KMS-11 (cell line): ENCODE measurements around the gene MYCN.
A peak's percentile ranks its signal among the peaks of the same experiment; 100 is the strongest.
"Not testable (repeated sequence)": the region's sequence is repeated elsewhere in the genome, so short reads cannot be mapped to it uniquely, and the experiment has no call there.

Experiments
- H2AFZ ChIP-seq: fragments of 200-600 bp; sonication (generic); 2 replicates; pipeline ENCODE4 v1.6.1; 2016; ENCODE audit warnings: antibody characterized with exemption, mixed run types, low read depth
- H3K27ac ChIP-seq: fragments of 200-600 bp; sonication (generic); 2 replicates; pipeline ENCODE4 v1.6.1; 2016; ENCODE audit warnings: mild to moderate bottlenecking, mixed run types
- H3K27me3 ChIP-seq: fragments of 200-600 bp; sonication (generic); 2 replicates; pipeline ENCODE4 v1.6.1; 2017; ENCODE audit warnings: mild to moderate bottlenecking, low read depth, mixed run types, moderate library complexity; ENCODE audit not compliant: insufficient read depth
- H3K36me3 ChIP-seq: fragments of 200-600 bp; sonication (generic); 2 replicates; pipeline ENCODE4 v1.6.1; 2017; ENCODE audit warnings: mild to moderate bottlenecking, mixed run types; ENCODE audit not compliant: insufficient read depth
- H3K4me1 ChIP-seq: fragments of 200-600 bp; sonication (generic); 2 replicates; pipeline ENCODE4 v1.6.1; 2016; ENCODE audit warnings: mild to moderate bottlenecking, low read depth, mixed run types; ENCODE audit not compliant: poor library complexity, severe bottlenecking
- H3K4me2 ChIP-seq: fragments of 200-600 bp; sonication (generic); 2 replicates; pipeline ENCODE4 v1.7.0; 2016; ENCODE audit warnings: mild to moderate bottlenecking, mixed run types
- H3K4me3 ChIP-seq: fragments of 200-600 bp; sonication (generic); IDR thresholded peaks from 2 replicates; pipeline ENCODE4 v1.6.1; 2017; ENCODE audit warnings: low read depth, low read length, mixed read lengths; ENCODE audit not compliant: insufficient read depth
- H3K79me2 ChIP-seq: fragments of 200-600 bp; sonication (generic); 2 replicates; pipeline ENCODE4 v1.6.1; 2016; ENCODE audit warnings: low read depth, mixed run types; ENCODE audit not compliant: insufficient read depth
- H3K9ac ChIP-seq: fragments of 200-600 bp; sonication (generic); 2 replicates; pipeline ENCODE4 v1.6.1; 2016; ENCODE audit warnings: mild to moderate bottlenecking, mixed run types
- H4K20me1 ChIP-seq: fragments of 200-600 bp; sonication (generic); 2 replicates; pipeline ENCODE4 v1.6.1; 2016; ENCODE audit warnings: mild to moderate bottlenecking, mixed run types; ENCODE audit not compliant: insufficient read depth
- CTCF ChIP-seq: fragments of 200-600 bp; sonication (generic); conservative IDR thresholded peaks from 2 replicates; pipeline ENCODE4 v1.6.1; 2017; ENCODE audit warnings: low read depth, mild to moderate bottlenecking, antibody characterized with exemption, low read length, moderate library complexity, mixed read lengths

MYCN gene

GRCh38 chr2:15907461-15908324, 32.7 kb upstream of the MYCN start:
- no peaks in the 10 kb centered on the region for H3K79me2 ChIP-seq
- H3K4me3 ChIP-seq, result no peak overlapping the region
- H2AFZ ChIP-seq, result no peak overlapping the region
- peak overlapping the region; percentile 3; the same call in 1 of the 2 replicates for H3K4me2 ChIP-seq
- H3K36me3 ChIP-seq, result no peaks in the 10 kb centered on the region
- H3K4me1 ChIP-seq, result peaks cover 27% of the 10 kb centered on the region
- no peak overlapping the region for H3K9ac ChIP-seq
- no peak for TF ChIP-seq CTCF
- no peaks in the 10 kb centered on the region for H4K20me1 ChIP-seq
- no peaks in the 10 kb centered on the region for H3K27me3 ChIP-seq
- no peak overlapping the region for H3K27ac ChIP-seq

GRCh38 chr2:15908371-15908770, 32.0 kb upstream of the MYCN start:
- no peak overlapping the region; the same call in 1 of the 2 replicates for H2AFZ ChIP-seq
- no peak overlapping the region for H3K27ac ChIP-seq
- H3K4me1 ChIP-seq, result peaks cover 33% of the 10 kb centered on the region
- no peak for TF ChIP-seq CTCF
- H3K4me2 ChIP-seq, result peak overlapping the region; percentile 3; the same call in 1 of the 2 replicates
- H4K20me1 ChIP-seq, result no peaks in the 10 kb centered on the region
- no peaks in the 10 kb centered on the region for H3K27me3 ChIP-seq
- no peak overlapping the region for H3K9ac ChIP-seq
- H3K36me3 ChIP-seq, result no peaks in the 10 kb centered on the region
- no peaks in the 10 kb centered on the region for H3K79me2 ChIP-seq
- no peak overlapping the region for H3K4me3 ChIP-seq

GRCh38 chr2:15909157-15909556, 31.2 kb upstream of the MYCN start:
- Histone ChIP-seq H3K36me3 (no peaks in the 10 kb centered on the region), H3K4me2 (no peak overlapping the region), H3K9ac (no peak overlapping the region), H3K4me3 (no peak overlapping the region), H3K4me1 (peaks cover 41% of the 10 kb centered on the region), H3K27ac (no peak overlapping the region), H2AFZ (no peak overlapping the region), H3K79me2 (no peaks in the 10 kb centered on the region), H4K20me1 (no peaks in the 10 kb centered on the region), H3K27me3 (no peaks in the 10 kb centered on the region)
- no peak for TF ChIP-seq CTCF

GRCh38 chr2:15909736-15910135, 30.6 kb upstream of the MYCN start:
- Histone ChIP-seq H3K4me3 (no peak overlapping the region), H3K27me3 (no peaks in the 10 kb centered on the region), H2AFZ (no peak overlapping the region), H3K4me1 (peaks cover 47% of the 10 kb centered on the region), H3K36me3 (no peaks in the 10 kb centered on the region), H3K27ac (no peak overlapping the region), H3K9ac (no peak overlapping the region), H4K20me1 (no peaks in the 10 kb centered on the region), H3K79me2 (no peaks in the 10 kb centered on the region), H3K4me2 (no peak overlapping the region)
- TF ChIP-seq CTCF, result no peak

GRCh38 chr2:15911270-15911669, 29.1 kb upstream of the MYCN start:
- H3K4me2 ChIP-seq, result not testable (repeated sequence)

More at GRCh38 chr2:15911270-15911669, 29.1 kb upstream of the MYCN start:
- not testable (repeated sequence) for H2AFZ ChIP-seq, H4K20me1 ChIP-seq, H3K36me3 ChIP-seq, H3K27ac ChIP-seq, H3K4me3 ChIP-seq, H3K79me2 ChIP-seq, H3K9ac ChIP-seq, H3K27me3 ChIP-seq
- peaks cover 61% of the 10 kb centered on the region for H3K4me1 ChIP-seq
